Sigmoid colon (tissue), 7 donors: ENCODE data around the gene TAS2R40. TPM values are rescaled to one million over a fixed set of nuclear protein-coding genes. Genes with fewer than 3 reads are reported as not detected.
A peak's percentile ranks its signal among the peaks of the same experiment; 100 is the strongest.

Experiments used
- DNase-seq: peaks from one replicate; pipeline ENCODE4 v3.0.0-alpha.2; 2019
- H3K27ac ChIP-seq, 4 donors: fragments of 200-600 bp; sonication (generic); one replicate each; pipeline ENCODE4 v1.5.1; 2016 to 2019; ENCODE audit warnings: mild to moderate bottlenecking in 1 of 4
- H3K27me3 ChIP-seq, 3 donors: fragments of 200-600 bp; sonication (generic); one replicate each; pipeline ENCODE4 v1.5.1; 2019; ENCODE audit warnings: mild to moderate bottlenecking in 1 of 3
- H3K36me3 ChIP-seq, 4 donors: fragments of 200-600 bp; sonication (generic); one replicate each; pipeline ENCODE4 v1.5.1; 2016 to 2019
- H3K4me1 ChIP-seq, 4 donors: fragments of 200-600 bp; sonication (generic); one replicate each; pipeline ENCODE4 v1.5.1; 2017 to 2019
- H3K4me3 ChIP-seq, 4 donors: fragments of 200-600 bp; sonication (generic); one replicate each; pipeline ENCODE4 v1.5.1; 2017 to 2019; ENCODE audit warnings: mild to moderate bottlenecking in 2 of 4, moderate library complexity in 1 of 4
- H3K9me3 ChIP-seq, 4 donors: fragments of 200-600 bp in 3 of 4; sonication (generic) in 3 of 4; one replicate each; pipeline versions ENCODE4 v1.5.1 to v1.6.1; 2013 to 2019
- EP300 ChIP-seq, 4 donors: sonication (generic); formaldehyde crosslinking; IDR thresholded peaks; one replicate each; pipeline ENCODE4 v1.6.1; 2017; ENCODE audit warnings: antibody characterized with exemption in 4 of 4
- POLR2A ChIP-seq, 2 donors: fragments of 450-650 bp; IDR thresholded peaks; one replicate each; pipeline ENCODE4 v1.6.1; 2016; ENCODE audit warnings: antibody characterized with exemption in 2 of 2, mild to moderate bottlenecking in 2 of 2, moderate library complexity in 2 of 2
- POLR2AphosphoS5 ChIP-seq, 4 donors: sonication (generic); formaldehyde crosslinking; IDR thresholded peaks; one replicate each; pipeline ENCODE4 v1.6.1; 2017; ENCODE audit warnings: antibody characterized with exemption in 4 of 4
- WGBS, 2 donors: extraction: QIAGEN DNeasy Blood & Tissue Kit; methylation state at CpG; one replicate each; pipeline ENCODE4 v1.1.7; 2013; 5-methylcytosine and 5-hydroxymethylcytosine counted together
- intact Hi-C: fragments of 100-400 bp; cut with DNase I; formaldehyde crosslinking; loops from one replicate; pipeline ENCODE4 v1.15.1; 2023
- polyA plus RNA-seq, 3 donors: library from polyadenylated mRNA; stranded (reverse); fragments of 200-250 nt; gene quantifications; one replicate each; pipeline ENCODE4 v1.2.3, GENCODE V29; 2013
- total RNA-seq, 4 donors: library from RNA; depleted of rRNA; stranded (reverse); fragments of >200 nt; gene quantifications; one replicate each; pipeline ENCODE4 v1.1.0, GENCODE V29; 2016
- TF ChIP-seq, protein P1 (sequence below), 4 experiments: fragments of 450-650 bp in 3 of 4; fragments of 200-600 bp in 1 of 4; IDR thresholded peaks; one replicate each; pipeline ENCODE4 v1.5.1; 2016 to 2019; ENCODE audit warnings: antibody characterized with exemption in 4 of 4, mild to moderate bottlenecking in 3 of 4, moderate library complexity in 2 of 4
- donor health status: healthy with polysubstance abuse.
- donor health status: Bipolar disorder and iron deficiency.
- donor health status: healthy.

The TAS2R40 gene
- total and polyA plus RNA-seq, 7 donors = not detected

DNA sequence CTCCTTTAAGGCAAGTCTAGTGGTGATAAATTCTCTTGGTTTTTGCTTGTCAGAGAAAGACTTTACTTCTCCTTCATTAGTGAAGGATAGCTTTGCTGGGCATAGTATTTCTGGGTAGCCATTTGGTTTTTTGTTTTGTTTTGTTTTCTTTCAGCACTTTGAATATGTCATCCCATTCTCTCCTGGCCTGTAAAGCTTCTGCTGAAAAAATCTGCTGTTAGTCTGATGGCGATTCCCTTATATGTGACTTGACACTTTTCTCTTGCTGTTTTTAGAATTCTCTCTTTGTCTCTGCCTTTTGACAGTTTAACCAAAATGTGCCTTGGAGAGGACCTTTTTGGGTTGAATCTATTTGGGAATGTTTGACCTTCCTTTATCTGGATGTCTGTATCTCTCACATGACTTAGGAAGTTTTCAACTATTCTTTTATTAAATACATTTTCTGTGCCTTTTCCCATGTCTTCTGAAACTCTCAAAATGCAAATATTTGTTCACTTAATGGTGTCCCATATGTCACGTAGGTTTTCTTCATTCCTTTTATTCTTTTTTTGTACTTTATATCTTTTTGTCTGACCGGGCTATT, 14.7 kb downstream of the TAS2R40 start:
- TF ChIP-seq, protein P1, sequence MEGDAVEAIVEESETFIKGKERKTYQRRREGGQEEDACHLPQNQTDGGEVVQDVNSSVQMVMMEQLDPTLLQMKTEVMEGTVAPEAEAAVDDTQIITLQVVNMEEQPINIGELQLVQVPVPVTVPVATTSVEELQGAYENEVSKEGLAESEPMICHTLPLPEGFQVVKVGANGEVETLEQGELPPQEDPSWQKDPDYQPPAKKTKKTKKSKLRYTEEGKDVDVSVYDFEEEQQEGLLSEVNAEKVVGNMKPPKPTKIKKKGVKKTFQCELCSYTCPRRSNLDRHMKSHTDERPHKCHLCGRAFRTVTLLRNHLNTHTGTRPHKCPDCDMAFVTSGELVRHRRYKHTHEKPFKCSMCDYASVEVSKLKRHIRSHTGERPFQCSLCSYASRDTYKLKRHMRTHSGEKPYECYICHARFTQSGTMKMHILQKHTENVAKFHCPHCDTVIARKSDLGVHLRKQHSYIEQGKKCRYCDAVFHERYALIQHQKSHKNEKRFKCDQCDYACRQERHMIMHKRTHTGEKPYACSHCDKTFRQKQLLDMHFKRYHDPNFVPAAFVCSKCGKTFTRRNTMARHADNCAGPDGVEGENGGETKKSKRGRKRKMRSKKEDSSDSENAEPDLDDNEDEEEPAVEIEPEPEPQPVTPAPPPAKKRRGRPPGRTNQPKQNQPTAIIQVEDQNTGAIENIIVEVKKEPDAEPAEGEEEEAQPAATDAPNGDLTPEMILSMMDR (IDR thresholded peaks at IDR 0.05) = no peak
- TF ChIP-seq POLR2AphosphoS5 (IDR thresholded peaks at IDR 0.05) (no peak), EP300 (IDR thresholded peaks at IDR 0.05) (no peak), POLR2A (IDR thresholded peaks at IDR 0.05) (no peak)
- no peaks in the 10 kb centered on the region for H3K27me3 ChIP-seq
- WGBS, 2 donors = 77 to 92% methylated on average over 3 of the region's 3 CpGs
- H3K4me3 ChIP-seq = no peak overlapping the region
- no peaks in the 10 kb centered on the region for H3K36me3 ChIP-seq
- no peak for DNase-seq
- H3K27ac ChIP-seq = no peak overlapping the region
- no peaks in the 10 kb centered on the region for H3K4me1 ChIP-seq
- peaks cover 0 to 11% (median 0%) of the 10 kb centered on the region in 4 donors for H3K9me3 ChIP-seq
- intact Hi-C loops = no loop called here

DNA sequence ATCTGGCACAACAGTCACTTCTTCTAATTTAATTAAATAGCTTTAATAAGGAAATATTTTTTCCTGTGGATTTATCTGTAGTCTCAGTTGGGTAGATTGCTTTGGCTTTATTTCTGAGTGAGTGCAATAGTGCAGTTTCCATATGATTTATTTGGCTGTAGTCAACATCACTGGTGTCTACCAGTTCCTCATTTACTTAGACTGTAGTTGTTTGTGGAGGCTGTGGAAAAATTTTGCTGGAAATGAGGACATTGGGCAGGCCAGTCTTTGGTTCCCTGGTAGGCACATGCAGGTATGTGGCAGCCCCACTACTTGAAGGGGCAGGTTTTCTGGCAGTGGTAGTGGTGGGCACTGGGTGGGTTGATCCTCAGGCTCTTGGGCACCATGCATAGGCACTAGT, 15.5 kb downstream of the TAS2R40 start:
- H3K4me1 ChIP-seq = no peaks in the 10 kb centered on the region
- peak overlapping the region in 1 of 4 donors; percentile 12 for H3K4me3 ChIP-seq
- no peak for TF ChIP-seq POLR2AphosphoS5 (IDR thresholded peaks at IDR 0.05)
- TF ChIP-seq, protein P1 (IDR thresholded peaks at IDR 0.05) = no peak
- TF ChIP-seq EP300 (IDR thresholded peaks at IDR 0.05) = no peak
- no peak for TF ChIP-seq POLR2A (IDR thresholded peaks at IDR 0.05)
- no peaks in the 10 kb centered on the region for H3K27me3 ChIP-seq
- DNase-seq = no peak
- H3K9me3 ChIP-seq = peaks cover 0 to 11% (median 0%) of the 10 kb centered on the region in 4 donors
- no peaks in the 10 kb centered on the region for H3K36me3 ChIP-seq
- intact Hi-C loops = no loop called here
- H3K27ac ChIP-seq = peak overlapping the region in 1 of 4 donors; percentile 50

DNA sequence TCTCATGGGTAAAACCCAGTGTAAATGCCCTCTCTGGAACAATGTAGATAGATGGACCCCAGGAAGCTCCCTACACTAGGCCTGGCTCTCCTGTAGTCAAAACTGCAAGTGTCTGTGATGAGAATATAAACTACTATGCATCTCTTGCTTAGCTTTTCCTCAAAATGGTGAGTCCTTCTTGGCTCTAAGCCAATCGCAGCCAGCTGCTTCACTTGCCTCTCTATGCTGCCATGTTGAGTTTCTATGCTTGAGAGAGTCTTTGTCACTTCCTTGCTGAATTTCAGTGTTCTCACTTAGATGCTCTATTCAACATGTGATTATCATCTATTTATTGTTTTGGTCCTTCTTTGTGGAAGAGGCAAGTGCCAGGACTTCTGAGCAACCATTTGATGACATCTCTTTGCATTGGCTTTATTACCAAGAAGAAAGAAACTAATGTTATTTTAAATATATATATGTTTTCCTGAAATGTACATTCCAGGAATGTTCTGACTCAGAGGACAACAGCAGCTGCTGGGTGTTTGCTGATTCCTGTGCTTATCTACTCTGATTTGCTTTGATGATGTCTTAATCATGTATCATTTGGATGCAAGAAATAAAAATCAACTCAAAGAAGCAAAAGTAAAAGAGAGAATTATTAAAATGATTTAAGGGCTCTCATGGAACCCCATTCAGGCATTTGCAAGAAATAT, 16.6 kb downstream of the TAS2R40 start:
- H3K27me3 ChIP-seq = no peaks in the 10 kb centered on the region
- H3K4me1 ChIP-seq = no peaks in the 10 kb centered on the region
- 94 to 96% methylated on average over 1 of the region's 1 CpG for WGBS, 2 donors
- DNase-seq = no peak
- peak overlapping the region in 1 of 4 donors; percentile 50 for H3K27ac ChIP-seq
- H3K36me3 ChIP-seq = no peaks in the 10 kb centered on the region
- H3K9me3 ChIP-seq = peaks cover 0 to 11% (median 0%) of the 10 kb centered on the region in 4 donors
- H3K4me3 ChIP-seq = no peak overlapping the region
- TF ChIP-seq, protein P1 (IDR thresholded peaks at IDR 0.05) = no peak
- no peak for TF ChIP-seq POLR2A (IDR thresholded peaks at IDR 0.05)
- TF ChIP-seq POLR2AphosphoS5 (IDR thresholded peaks at IDR 0.05) = no peak
- TF ChIP-seq EP300 (IDR thresholded peaks at IDR 0.05) = no peak
- intact Hi-C loops = no loop called here

DNA sequence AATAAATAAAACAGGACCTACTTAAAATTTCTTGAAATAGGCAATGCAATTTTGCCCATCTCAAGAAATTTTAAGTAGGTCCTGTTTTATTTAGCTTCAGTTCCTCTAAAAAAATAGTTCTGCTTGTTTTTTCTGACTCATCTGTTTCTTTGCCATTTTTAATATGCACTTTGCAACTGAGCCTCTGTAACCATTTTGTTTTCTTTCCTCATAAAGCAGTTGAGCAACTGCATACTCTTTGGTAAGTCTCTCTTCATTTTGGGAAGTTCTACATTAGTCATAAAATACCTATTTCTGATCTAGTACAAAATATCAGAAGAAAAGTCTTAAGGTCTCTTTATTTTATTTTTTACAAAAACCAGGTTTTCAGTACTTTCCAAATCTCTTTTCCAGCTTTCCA, 18.0 kb downstream of the TAS2R40 start:
- DNase-seq = no peak
- peaks cover 0 to 11% (median 0%) of the 10 kb centered on the region in 4 donors for H3K9me3 ChIP-seq
- H3K27ac ChIP-seq = peak overlapping the region in 1 of 4 donors; percentile 16
- H3K27me3 ChIP-seq = no peaks in the 10 kb centered on the region
- no peaks in the 10 kb centered on the region for H3K36me3 ChIP-seq
- intact Hi-C loops = loop anchor here (1.0 to 2.0 kb wide), 2 partner anchors 65 to 176 kb away; no protein-coding TSS in a partner anchor
- TF ChIP-seq POLR2AphosphoS5 (IDR thresholded peaks at IDR 0.05) = no peak
- TF ChIP-seq, protein P1 (IDR thresholded peaks at IDR 0.05) = no peak
- no peak overlapping the region for H3K4me3 ChIP-seq
- no peaks in the 10 kb centered on the region for H3K4me1 ChIP-seq
